SK-N-SH (cell line): ENCODE results near the gene AKAP9.

Experiments used
- CTCF ChIP-seq: fragments of 200-600 bp; sonication (generic); IDR thresholded peaks from 2 replicates; pipeline ENCODE4 v1.6.1; 2017; ENCODE audit warnings: antibody characterized with exemption, mild to moderate bottlenecking, moderate library complexity
- EP300 ChIP-seq, 2 experiments: IDR thresholded peaks; 2 replicates each; pipeline versions ENCODE4 v1.4.0 to v1.6.1; 2012; ENCODE audit warnings: borderline replicate concordance in 1 of 2, low read depth in 1 of 2, low read length in 1 of 2
- IRF3 ChIP-seq: fragments of 150-350 bp; IDR thresholded peaks from 2 replicates; pipeline ENCODE4 v1.6.1; 2016; ENCODE audit warnings: mild to moderate bottlenecking, low read depth, low read length
- MAX ChIP-seq: IDR thresholded peaks from 2 replicates; pipeline ENCODE4 v1.4.0; 2012; ENCODE audit warnings: low read depth
- MEF2A ChIP-seq: IDR thresholded peaks from 2 replicates; pipeline ENCODE4 v1.4.0; 2012; ENCODE audit warnings: low read depth, borderline replicate concordance
- POLR2AphosphoS5 ChIP-seq: IDR thresholded peaks from 2 replicates; pipeline ENCODE4 v1.6.1; 2012; ENCODE audit warnings: low read depth, low read length
- REST ChIP-seq: IDR thresholded peaks from 2 replicates; pipeline ENCODE4 v1.6.1; 2012; ENCODE audit warnings: mild to moderate bottlenecking, low read depth, low read length, moderate library complexity
- RFX5 ChIP-seq: IDR thresholded peaks from 2 replicates; pipeline ENCODE4 v1.6.1; 2012; ENCODE audit warnings: mild to moderate bottlenecking, improper control_type of control experiment, low read length
- RXRA ChIP-seq: IDR thresholded peaks from 2 replicates; pipeline ENCODE4 v1.4.0; 2012; ENCODE audit warnings: low read depth, mild to moderate bottlenecking, borderline replicate concordance
- SIN3A ChIP-seq: IDR thresholded peaks from 2 replicates; pipeline ENCODE4 v1.6.1; 2012; ENCODE audit warnings: low read depth, mild to moderate bottlenecking, low read length, moderate library complexity, borderline replicate concordance
- SMC3 ChIP-seq: IDR thresholded peaks from 2 replicates; pipeline ENCODE4 v1.6.1; 2012; ENCODE audit warnings: low read depth, low read length, improper control_type of control experiment
- USF1 ChIP-seq: IDR thresholded peaks from 2 replicates; pipeline ENCODE4 v1.4.0; 2012; ENCODE audit warnings: low read depth, borderline replicate concordance
- USF2 ChIP-seq: fragments of 150-350 bp; IDR thresholded peaks from 2 replicates; pipeline ENCODE4 v1.6.1; 2017; ENCODE audit warnings: antibody characterized with exemption, low read length, low read depth, borderline replicate concordance

GRCh38 chr7:92013611-92014010, 72.9 kb downstream of the AKAP9 start:
- TF ChIP-seq EP300 (IDR thresholded peaks at IDR 0.05; ENCODE audit: borderline replicate concordance in 1 of 2, low read depth in 1 of 2, low read length in 1 of 2): no peak
- no peak for TF ChIP-seq CTCF
- TF ChIP-seq SMC3: no peak
- no peak for TF ChIP-seq POLR2AphosphoS5
- TF ChIP-seq RXRA: no peak
- TF ChIP-seq MAX: no peak
- no peak for TF ChIP-seq USF2
- TF ChIP-seq IRF3: no peak
- no peak for TF ChIP-seq MEF2A
- TF ChIP-seq REST: no peak
- TF ChIP-seq RFX5: no peak
- no peak for TF ChIP-seq USF1
- no peak for TF ChIP-seq SIN3A
